HCT116 (cell line): ENCODE measurements around the gene GCN1. TPM values are rescaled to one million over a fixed set of nuclear protein-coding genes. Genes with fewer than 3 reads are reported as not detected.

ENCODE experiments used
- ATAC-seq: fragments of 200-7000 bp; cut with Tn5 transposase; 2 replicates; pipeline ENCODE4 v1.9.1; 2020; ENCODE audit warnings: mild to moderate bottlenecking, moderate library complexity
- BruUV-seq: library from RNA; stranded (reverse); fragments of 400-500 nt; replicated peaks from 2 replicates; lab custom pipeline; 2021; lab: Mats Ljungman, UMichigan
- CTCF ChIA-PET: fragments of 300-600 bp; sonication (Branson Sonifier 250); formaldehyde crosslinking; loops from one replicate; lab custom pipeline; 2021; ENCODE audit warnings: antibody characterized with exemption; lab: Charles Lee
- POLR2A ChIA-PET: fragments of 300-600, 350-600 bp; sonication (Branson Sonifier 250); formaldehyde crosslinking; loops from one replicate; lab custom pipeline; 2021; ENCODE audit warnings: antibody characterized with exemption; lab: Charles Lee
- RAD21 ChIA-PET, 2 experiments: fragments of 300-600 bp; sonication (Branson Sonifier 250); formaldehyde crosslinking; loops; one replicate each; lab custom pipeline; 2023; ENCODE audit warnings: low total read pairs in 2 of 2; ENCODE audit not compliant: uncharacterized antibody in 2 of 2, unreplicated experiment in 2 of 2, low non-redundant PET in 1 of 2; lab: Charles Lee
- DNase-seq: peaks from one replicate; pipeline ENCODE4 v3.0.0-alpha.2; 2010; ENCODE audit warnings: low read depth, low spot score
- H2AFZ ChIP-seq: fragments of 200-600 bp; shearing (Covaris generic), sonication (generic); 2 replicates; pipeline ENCODE4 v1.6.1; 2017; ENCODE audit warnings: low read depth, mixed run types, mixed read lengths, antibody characterized with exemption, low read length; ENCODE audit not compliant: poor library complexity, severe bottlenecking
- H3K27ac ChIP-seq: 2 replicates; pipeline ENCODE4 v1.5.1; 2012; ENCODE audit warnings: low read depth, low read length
- H3K27me3 ChIP-seq: fragments of 200-600 bp; sonication (generic); 2 replicates; pipeline ENCODE4 v1.6.1; 2016; ENCODE audit warnings: mixed run types, low read length, mixed read lengths; ENCODE audit not compliant: insufficient read depth
- H3K36me3 ChIP-seq, 2 experiments: fragments of 200-500 bp in 1 of 2; fragments of 200-600 bp in 1 of 2; sonication (Bioruptor generic) in 1 of 2; sonication (generic) in 1 of 2; 2 replicates each; pipeline versions ENCODE4 v1.5.1 to v1.6.1; 2014 to 2016; ENCODE audit warnings: low read length in 2 of 2, inconsistent platforms in 1 of 2, mixed read lengths in 1 of 2, mixed run types in 1 of 2; ENCODE audit not compliant: insufficient read depth in 2 of 2, control insufficient read depth in 1 of 2
- H3K4me1 ChIP-seq, 2 experiments: fragments of 200-600 bp in 1 of 2; sonication (generic) in 1 of 2; 2 replicates each; pipeline versions ENCODE4 v1.5.1 to v1.6.1; 2012 to 2017; ENCODE audit warnings: low read length in 2 of 2, inconsistent platforms in 1 of 2, mild to moderate bottlenecking in 1 of 2, mixed read lengths in 1 of 2, mixed run types in 1 of 2, moderate library complexity in 1 of 2; ENCODE audit not compliant: insufficient read depth in 2 of 2, control insufficient read depth in 1 of 2
- H3K4me2 ChIP-seq: fragments of 200-600 bp; sonication (generic); 2 replicates; pipeline ENCODE4 v1.6.1; 2017; ENCODE audit warnings: mixed run types, low read length, mixed read lengths
- H3K4me3 ChIP-seq, 2 experiments: fragments of 200-600 bp in 1 of 2; sonication (generic) in 1 of 2; replicated peaks in 1 of 2; 2 replicates each; pipeline ENCODE4 v1.5.1; 2011 to 2016; ENCODE audit warnings: low read length in 2 of 2, control low read depth in 1 of 2, low read depth in 1 of 2, mild to moderate bottlenecking in 1 of 2, mixed read lengths in 1 of 2, mixed run types in 1 of 2
- H3K79me2 ChIP-seq: fragments of 200-600 bp; sonication (generic); 2 replicates; pipeline ENCODE4 v1.6.1; 2017; ENCODE audit warnings: mild to moderate bottlenecking, mixed run types, low read length, moderate library complexity, mixed read lengths; ENCODE audit not compliant: insufficient read depth
- H3K9ac ChIP-seq: fragments of 200-600 bp; sonication (generic); 2 replicates; pipeline ENCODE4 v1.6.1; 2016; ENCODE audit warnings: low read length, mixed read lengths
- H3K9me2 ChIP-seq: fragments of 200-600 bp; sonication (generic), shearing (Covaris generic); 2 replicates; pipeline ENCODE4 v1.6.1; 2017; ENCODE audit warnings: mixed run types, mild to moderate bottlenecking, moderate library complexity; ENCODE audit not compliant: insufficient read depth
- H3K9me3 ChIP-seq, 2 experiments: fragments of 200-500 bp in 1 of 2; fragments of 200-600 bp in 1 of 2; sonication (Bioruptor generic) in 1 of 2; sonication (generic) in 1 of 2; 2 replicates each; pipeline ENCODE4 v1.6.1; 2014 to 2017; ENCODE audit warnings: low read length in 2 of 2, mixed read lengths in 2 of 2, inconsistent platforms in 1 of 2, low read depth in 1 of 2, mild to moderate bottlenecking in 1 of 2, mixed run types in 1 of 2, moderate library complexity in 1 of 2; ENCODE audit not compliant: control insufficient read depth in 1 of 2, insufficient read depth in 1 of 2
- H4K20me1 ChIP-seq: fragments of 200-600 bp; sonication (generic), shearing (Covaris generic); 2 replicates; pipeline ENCODE4 v1.6.1; 2017; ENCODE audit warnings: mixed run types, mild to moderate bottlenecking, moderate library complexity; ENCODE audit not compliant: insufficient read depth
- CTCF ChIP-seq, 3 experiments: fragments of 200-600 bp in 1 of 3; sonication (generic) in 1 of 3; IDR thresholded peaks in 2 of 3; conservative IDR thresholded peaks in 1 of 3; 2 replicates each; pipeline ENCODE4 v1.5.1; 2012 to 2017; ENCODE audit warnings: low read depth in 2 of 3, low read length in 2 of 3, antibody characterized with exemption in 1 of 3, borderline replicate concordance in 1 of 3, control low read depth in 1 of 3, mild to moderate bottlenecking in 1 of 3, mixed read lengths in 1 of 3, mixed run types in 1 of 3, moderate library complexity in 1 of 3; ENCODE audit not compliant: insufficient read depth in 1 of 3
- EGR1 ChIP-seq: IDR thresholded peaks from 2 replicates; pipeline ENCODE4 v1.6.1; 2012; ENCODE audit warnings: low read depth
- ELF1 ChIP-seq: IDR thresholded peaks from 2 replicates; pipeline ENCODE4 v1.6.1; 2012; ENCODE audit warnings: low read depth, borderline replicate concordance
- EZH2phosphoT487 ChIP-seq: fragments of 200-600 bp; IDR thresholded peaks from 2 replicates; pipeline ENCODE4 v1.6.1; 2018; ENCODE audit warnings: antibody characterized with exemption, borderline replicate concordance
- POLR2AphosphoS5 ChIP-seq: IDR thresholded peaks from 2 replicates; pipeline ENCODE4 v1.6.1; 2011; ENCODE audit warnings: mild to moderate bottlenecking, low read depth, low read length, moderate library complexity
- SIN3A ChIP-seq: IDR thresholded peaks from 2 replicates; pipeline ENCODE4 v1.6.1; 2012; ENCODE audit warnings: low read depth
- SRF ChIP-seq: IDR thresholded peaks from 2 replicates; pipeline ENCODE4 v1.6.1; 2012; ENCODE audit warnings: low read depth
- ZFX ChIP-seq: fragments of 450-650 bp; IDR thresholded peaks from 2 replicates; pipeline ENCODE4 v1.6.1; 2017
- intact Hi-C: fragments of 100-400 bp; cut with micrococcal nuclease; formaldehyde crosslinking; loops from 2 replicates; pipeline ENCODE4 v1.10.0; 2022
- total RNA-seq: library from RNA; stranded (reverse); gene quantifications from one replicate; pipeline ENCODE4 v1.2.1, GENCODE V29; 2021; ENCODE audit not compliant: unreplicated experiment

GCN1 gene
- total RNA-seq, 1 experiment from 2014 or later: 184 TPM

- POLR2A ChIA-PET: no interaction called here
- peaks cover 51 to 67% of the 10 kb centered on the region in 2 experiments; a peak in 3 of 4 replicates for H3K36me3 ChIP-seq
- DNase-seq (no peak), ATAC-seq (peak; percentile 12; the same call in 1 of the 2 replicates)
- RAD21 ChIA-PET: no interaction called here
- TF ChIP-seq EZH2phosphoT487 (no peak), SIN3A (no peak)
- intact Hi-C loops: loop anchor here (5.0 kb wide), 1 partner anchor 33 kb away; no protein-coding TSS in a partner anchor
- H3K4me3 ChIP-seq: no peak overlapping the region
- no peaks in the 10 kb centered on the region for H4K20me1 ChIP-seq
- H3K79me2 ChIP-seq: peaks cover 35% of the 10 kb centered on the region
- no peaks in the 10 kb centered on the region for H3K9me3 ChIP-seq
- CTCF ChIA-PET: no interaction called here
- no peak overlapping the region for H2AFZ ChIP-seq
- no peaks in the 10 kb centered on the region for H3K9me2 ChIP-seq
- no peak overlapping the region for H3K27ac ChIP-seq
- H3K4me2 ChIP-seq: no peak overlapping the region
- no peak overlapping the region for H3K9ac ChIP-seq
- no peaks in the 10 kb centered on the region for H3K4me1 ChIP-seq
- H3K27me3 ChIP-seq: no peaks in the 10 kb centered on the region
- BruUV-seq: no TSS peak
Measured at GRCh38 chr12:120169946-120170345, 24.6 kb downstream of the GCN1 start.

DNA sequence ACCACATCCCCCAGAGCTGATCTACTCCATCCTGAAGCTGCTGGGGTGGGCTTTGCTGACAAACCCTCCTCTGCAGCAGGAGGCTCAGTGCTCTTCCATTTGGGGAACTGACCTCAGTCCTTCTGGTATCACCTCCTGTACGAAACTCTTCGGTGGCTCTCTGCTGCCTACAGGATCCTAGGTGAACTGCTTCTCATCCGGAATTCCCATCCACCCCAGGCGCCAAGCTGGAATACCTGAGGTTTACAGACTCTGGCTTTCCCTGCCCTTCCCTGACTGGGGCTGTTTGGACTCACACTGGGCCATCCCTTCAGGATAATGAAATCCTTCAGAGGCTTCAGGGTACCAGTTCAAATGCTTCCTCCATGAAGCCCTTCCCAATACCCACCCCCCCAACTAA is 26.2 kb downstream of the GCN1 start:
- H2AFZ ChIP-seq: no peak overlapping the region
- no peak overlapping the region for H3K4me3 ChIP-seq
- H3K27ac ChIP-seq: no peak overlapping the region
- H3K79me2 ChIP-seq: peaks cover 26% of the 10 kb centered on the region
- peaks cover 52 to 65% of the 10 kb centered on the region in 2 experiments; a peak in 3 of 4 replicates for H3K36me3 ChIP-seq
- ATAC-seq (peak; percentile 57), DNase-seq (no peak)
- no peaks in the 10 kb centered on the region for H3K9me2 ChIP-seq
- intact Hi-C loops: no loop called here
- CTCF ChIA-PET: no interaction called here
- BruUV-seq: TSS peak; percentile 17
- TF ChIP-seq ZFX (no peak), EGR1 (no peak), ELF1 (no peak), CTCF (IDR thresholded peaks at IDR 0.05 in 2 of 3, conservative IDR thresholded peaks at IDR 0.05 in 1 of 3; ENCODE audit: borderline replicate concordance in 1 of 3, insufficient read depth in 1 of 3, low read depth in 2 of 3, low read length in 2 of 3) (no peak), SRF (no peak), POLR2AphosphoS5 (no peak)
- TF ChIP-seq, all 23 proteins: peak for 0
- RAD21 ChIA-PET: no interaction called here
- POLR2A ChIA-PET: no interaction called here
- Histone ChIP-seq H3K4me2 (no peak overlapping the region), H3K4me1 (no peaks in the 10 kb centered on the region), H3K9me3 (no peaks in the 10 kb centered on the region), H3K27me3 (no peaks in the 10 kb centered on the region), H4K20me1 (no peaks in the 10 kb centered on the region), H3K9ac (no peak overlapping the region)
